Frontal cortex (tissue), 4 donors: ENCODE results near the gene MAPK11. TPM values are rescaled to one million over a fixed set of nuclear protein-coding genes. Genes with fewer than 3 reads are reported as not detected.

Source experiments
- DNase-seq, 2 donors: peaks; one replicate each; pipeline ENCODE4 v3.0.0; 2012; ENCODE audit warnings: low spot score in 2 of 2
- FAIRE-seq: peaks from 2 replicates; lab custom pipeline; 2012; peaks lifted over from hg19 to GRCh38; lab: Jason Lieb, UNC
- total RNA-seq: library from RNA; depleted of rRNA; stranded (reverse); fragments of >200 nt; gene quantifications from one replicate; pipeline ENCODE4 v1.2.3, GENCODE V29; 2014
- donor health status: control.
- donor health status: control.
- donor health status: control.

Gene MAPK11
- total RNA-seq, 1 donor from 2014 or later = 16.3 TPM

GRCh38 chr22:50308986-50309600 lies 38.9 kb upstream of the MAPK11 start:
- FAIRE-seq (no peak), DNase-seq (no peak)

DNA sequence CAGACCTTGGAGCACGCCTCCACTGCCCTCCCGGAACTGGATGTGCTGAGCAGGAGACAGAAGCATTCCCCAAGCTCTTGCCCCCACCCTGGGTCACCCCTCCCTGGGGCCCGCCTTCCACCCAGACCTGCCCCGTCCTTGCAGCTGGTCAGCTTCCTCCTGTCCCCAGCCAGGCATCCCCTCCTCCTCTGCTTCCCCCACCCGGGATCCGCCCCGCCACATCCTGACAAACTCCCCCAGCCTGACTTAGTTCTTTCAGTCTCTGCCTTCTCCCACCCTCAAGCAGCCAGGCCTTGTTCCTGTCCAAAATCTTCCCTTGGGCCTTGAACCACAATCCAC lies 38.4 kb upstream of the MAPK11 start:
- FAIRE-seq = no peak
- no peak for DNase-seq

- no peak for FAIRE-seq
Measured at GRCh38 chr22:50307890-50308596, 37.9 kb upstream of the MAPK11 start.

DNA sequence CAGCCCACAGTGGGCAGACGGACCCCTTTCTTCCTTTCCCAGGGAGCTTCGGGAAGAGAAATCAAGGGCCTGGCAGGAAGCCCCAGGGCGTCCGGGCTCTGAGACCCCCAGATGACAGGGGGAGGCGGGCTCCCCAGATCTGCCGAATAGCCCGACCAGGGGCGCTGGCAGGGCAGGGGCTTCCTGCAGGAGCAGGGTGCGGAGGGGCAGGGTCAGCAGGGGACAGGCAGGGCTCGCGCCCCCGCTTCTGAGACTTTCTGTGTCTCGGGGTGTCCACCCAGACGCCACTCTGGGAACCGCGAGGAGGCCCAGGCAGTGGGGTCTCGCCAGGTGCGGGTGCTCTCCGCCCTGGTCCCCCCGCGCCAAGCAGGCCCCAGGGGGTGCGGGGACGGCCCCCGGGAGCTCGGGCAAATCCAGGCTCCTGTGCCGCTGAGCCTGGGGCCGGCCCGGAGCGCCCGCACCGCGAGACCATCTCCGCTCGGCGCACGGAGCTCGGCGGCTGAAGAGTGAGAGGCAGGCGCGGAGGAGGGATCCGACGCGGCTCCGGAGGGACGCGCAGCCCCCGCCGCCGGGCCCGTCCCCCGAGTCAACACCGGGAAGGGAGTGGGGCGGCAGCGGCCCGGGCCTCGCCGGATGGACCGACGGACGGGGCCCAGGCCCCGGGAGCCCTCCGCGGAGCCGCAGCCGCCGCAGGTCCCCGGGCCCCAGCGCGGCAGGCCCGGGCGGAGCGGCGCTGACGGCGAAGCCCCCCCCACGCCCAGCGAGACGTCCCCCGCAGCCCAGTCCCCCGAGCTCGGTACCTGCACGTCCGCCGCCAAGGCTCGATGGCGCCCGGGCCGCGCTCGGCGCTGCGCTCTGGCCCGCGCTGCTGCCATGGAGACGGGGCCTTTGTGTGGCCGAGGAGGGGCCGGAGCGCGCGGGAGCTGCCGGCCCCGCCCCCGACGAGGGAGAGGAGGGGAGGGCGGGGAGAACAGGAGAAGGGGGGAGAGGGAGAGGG lies 36.9 kb upstream of the MAPK11 start, which contains the start of gene PLXNB2:
Gene PLXNB2, minus strand, starts transcription at position 894 of the 997 bp plus-strand sequence. CDS start 17,062 bp downstream, outside the sequence.
- FAIRE-seq = no peak

More at GRCh38 chr22:50307890-50308596, 37.9 kb upstream of the MAPK11 start:
- DNase-seq = no peak

GRCh38 chr22:50305923-50306566 lies 35.9 kb upstream of the MAPK11 start:
- FAIRE-seq = no peak
- peak; percentile 74 to 83 for DNase-seq

More for the DNA sequence above, 36.9 kb upstream of the MAPK11 start, which contains the start of gene PLXNB2:
- DNase-seq = peak; percentile 94 to 95

DNA sequence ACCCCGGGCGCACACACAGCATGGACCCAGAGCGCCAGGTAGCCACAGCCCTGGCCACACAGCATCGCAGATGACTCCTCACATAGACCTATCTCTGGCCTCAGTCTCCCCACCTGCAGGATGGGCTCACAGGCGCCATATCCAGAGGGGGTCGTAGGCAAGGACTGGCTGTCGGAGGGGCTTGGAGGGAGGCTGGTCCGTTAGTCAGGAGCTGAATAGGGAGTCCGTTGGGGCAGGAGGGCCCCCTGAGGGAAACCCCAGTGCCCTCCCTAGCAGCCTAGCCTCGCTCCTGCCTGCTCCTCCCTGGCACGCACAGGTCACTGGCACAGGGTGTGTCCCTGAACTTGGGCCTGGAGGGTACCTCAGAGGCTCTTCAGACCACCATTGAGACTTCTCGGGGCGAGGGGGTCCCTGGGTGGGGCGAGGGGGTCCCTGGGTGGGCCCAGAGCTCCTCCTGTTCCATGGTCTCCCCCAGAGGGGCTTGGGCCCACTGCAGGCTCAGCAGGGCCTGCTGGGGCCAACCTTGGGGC lies 35.3 kb upstream of the MAPK11 start:
- no peak for FAIRE-seq
- DNase-seq = no peak

DNA sequence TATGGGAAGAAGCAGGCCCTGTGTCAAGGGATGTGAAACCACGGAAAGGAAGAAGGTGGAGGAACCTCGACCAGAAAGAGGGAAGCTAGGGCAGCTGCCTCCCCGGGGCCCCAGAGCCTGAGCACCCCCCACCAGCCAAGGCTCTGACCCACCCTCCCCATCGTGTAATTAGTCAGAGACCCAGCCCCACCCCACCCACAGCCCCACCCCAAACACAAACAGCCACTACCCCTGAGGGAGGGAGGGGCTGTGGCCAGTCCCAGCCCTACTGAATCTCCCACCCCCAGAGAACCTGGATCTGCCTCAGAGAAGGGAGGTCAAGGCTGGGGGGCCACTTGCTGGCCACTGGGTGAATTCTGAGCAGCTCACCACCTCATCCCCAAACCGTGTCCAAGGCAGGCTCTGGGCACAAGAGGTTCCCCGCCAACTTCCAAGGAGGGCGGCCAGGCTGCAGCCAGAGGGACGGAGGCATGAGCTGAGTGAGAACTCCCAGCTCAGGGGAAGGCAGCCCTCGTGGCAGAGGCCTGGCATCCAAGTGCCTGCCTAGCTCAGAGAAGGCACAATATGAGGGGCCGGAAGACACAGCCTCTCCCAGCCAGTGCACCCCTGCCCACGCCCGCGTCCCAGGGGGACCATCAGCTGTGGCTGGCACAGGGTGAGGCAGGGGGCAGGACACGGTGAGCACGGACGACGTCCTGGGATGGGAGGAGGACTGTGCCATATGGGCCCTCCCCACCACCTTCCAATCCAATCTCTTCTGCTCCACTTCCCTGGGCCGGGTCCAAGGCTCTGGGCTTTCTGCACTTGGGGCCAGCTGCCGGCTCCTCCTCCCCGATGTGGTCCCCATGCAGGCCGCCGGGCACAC lies 34.6 kb upstream of the MAPK11 start:
- DNase-seq (no peak), FAIRE-seq (no peak)

- no peak for DNase-seq
- no peak for FAIRE-seq
Measured at GRCh38 chr22:50303848-50304527, 33.8 kb upstream of the MAPK11 start.

DNA sequence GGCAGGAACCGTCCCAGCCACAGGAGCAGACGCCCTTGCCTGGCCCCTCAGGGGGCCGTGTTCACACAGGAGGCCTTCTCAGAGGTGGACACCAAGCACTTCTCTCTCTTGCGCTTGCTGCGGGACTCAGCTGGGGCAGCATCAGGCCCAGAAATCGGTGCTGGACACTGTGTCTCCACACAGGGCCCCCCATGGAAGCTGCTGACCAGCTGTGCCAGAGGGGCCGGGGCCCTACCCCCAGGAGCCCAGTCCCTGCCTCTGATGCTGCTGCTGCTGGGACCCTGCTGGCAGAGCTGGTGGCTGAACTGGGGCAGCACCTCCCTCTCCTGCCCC lies 33.3 kb upstream of the MAPK11 start:
- FAIRE-seq (no peak), DNase-seq (no peak)

GRCh38 chr22:50302564-50302963 lies 32.4 kb upstream of the MAPK11 start:
- no peak for DNase-seq
- FAIRE-seq = no peak

GRCh38 chr22:50302041-50302541 lies 31.9 kb upstream of the MAPK11 start:
- DNase-seq (no peak), FAIRE-seq (no peak)

GRCh38 chr22:50301581-50301991 lies 31.4 kb upstream of the MAPK11 start:
- no peak for DNase-seq
- no peak for FAIRE-seq

DNA sequence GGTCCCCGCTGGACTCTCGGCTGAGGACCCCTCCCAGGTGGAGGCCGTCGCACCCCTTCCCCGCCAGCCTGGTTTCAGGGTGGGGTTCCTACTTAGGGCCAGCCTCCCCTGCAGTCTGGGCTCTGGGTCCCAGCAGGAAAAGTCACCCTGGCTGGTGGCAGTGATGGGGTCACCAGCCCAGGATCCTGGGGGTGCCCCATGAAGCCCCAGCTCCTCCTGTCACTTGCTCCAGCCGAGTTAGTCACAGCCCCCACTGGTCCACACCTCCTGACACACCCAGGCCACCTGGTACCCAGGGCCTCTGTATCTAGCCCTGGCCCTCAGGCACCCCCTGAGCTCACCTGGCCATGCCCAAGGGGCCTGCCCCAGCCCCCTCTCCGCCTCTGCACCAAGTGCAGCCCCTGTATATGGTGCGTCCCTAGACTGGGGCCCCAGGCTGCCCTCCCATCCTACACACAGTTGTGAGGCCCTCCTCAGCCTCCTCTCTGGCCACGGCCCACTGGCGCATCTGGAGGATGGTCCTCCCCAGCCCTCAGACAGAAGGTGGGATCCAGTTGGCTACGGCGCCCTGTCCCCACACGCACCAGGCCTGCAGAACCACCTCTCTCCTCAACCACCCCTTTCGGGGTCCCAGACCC lies 30.6 kb upstream of the MAPK11 start:
- FAIRE-seq = no peak

GRCh38 chr22:50299785-50300619 lies 29.8 kb upstream of the MAPK11 start:
- FAIRE-seq (no peak), DNase-seq (no peak)

More for the DNA sequence above, 30.6 kb upstream of the MAPK11 start:
- no peak for DNase-seq

DNA sequence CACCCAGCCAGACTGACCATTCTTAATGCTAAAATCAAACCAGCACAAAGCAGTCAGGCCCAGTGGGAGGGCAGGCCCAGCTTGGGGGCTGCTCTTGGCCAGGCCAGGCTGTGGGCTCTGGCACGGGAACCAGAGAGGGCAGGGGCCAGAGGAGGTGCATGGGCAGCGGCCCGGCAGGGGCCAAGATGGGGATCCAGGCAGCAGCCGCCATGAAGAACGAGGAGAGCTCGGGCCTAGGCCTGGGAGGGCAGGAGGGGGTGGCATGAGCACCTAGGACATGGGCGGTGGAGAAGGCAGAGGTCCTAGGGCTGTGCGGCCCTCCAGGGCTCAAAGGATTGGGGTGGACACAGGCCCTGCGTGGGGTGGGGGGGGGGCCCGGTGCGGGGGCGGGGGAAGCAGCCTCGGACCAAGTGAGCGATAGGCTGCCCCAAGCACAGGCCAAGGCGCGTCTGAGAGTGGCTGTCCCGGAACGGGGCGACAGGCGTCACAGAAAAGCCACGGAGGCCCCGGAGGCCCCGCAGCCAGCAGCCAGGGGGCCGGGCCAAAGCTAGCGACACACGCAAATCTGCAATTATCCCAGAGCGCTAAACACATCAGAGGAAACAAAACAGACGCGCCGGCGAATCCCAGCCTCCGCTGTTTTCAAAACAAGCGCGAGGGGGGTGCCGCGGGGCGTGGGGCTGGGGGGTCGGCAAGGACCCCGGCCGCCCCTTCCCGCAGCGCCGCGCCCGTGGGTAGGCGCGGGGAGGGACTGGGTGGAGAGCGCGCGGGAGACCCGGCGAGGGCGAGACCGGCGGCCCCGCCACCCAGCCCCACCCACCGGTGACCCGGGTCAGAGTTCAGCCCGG lies 29.0 kb upstream of the MAPK11 start:
- DNase-seq (peak in 1 of 2 donors; percentile 66), FAIRE-seq (no peak)

- no peak for DNase-seq
- FAIRE-seq = no peak
Measured at GRCh38 chr22:50298266-50298637, 28.1 kb upstream of the MAPK11 start.
